Coronary artery (tissue), 2 donors: ENCODE results near the gene FBXO44.

ENCODE experiments used
- DNase-seq: peaks from one replicate; pipeline ENCODE4 v3.0.0-alpha.2; 2017; ENCODE audit warnings: low spot score
- H3K27ac ChIP-seq, 2 donors: fragments of 200-600 bp; sonication (generic); one replicate each; pipeline ENCODE4 v1.5.1; 2016 to 2019
- H3K4me3 ChIP-seq: fragments of 200-600 bp; sonication (generic); 2 replicates; pipeline ENCODE4 v1.5.1; 2016; ENCODE audit warnings: mild to moderate bottlenecking, moderate library complexity
- CTCF ChIP-seq: fragments of 200-600 bp; sonication (generic); IDR thresholded peaks from one replicate; pipeline ENCODE4 v1.5.1; 2019; ENCODE audit warnings: antibody characterized with exemption

FBXO44 gene

DNA sequence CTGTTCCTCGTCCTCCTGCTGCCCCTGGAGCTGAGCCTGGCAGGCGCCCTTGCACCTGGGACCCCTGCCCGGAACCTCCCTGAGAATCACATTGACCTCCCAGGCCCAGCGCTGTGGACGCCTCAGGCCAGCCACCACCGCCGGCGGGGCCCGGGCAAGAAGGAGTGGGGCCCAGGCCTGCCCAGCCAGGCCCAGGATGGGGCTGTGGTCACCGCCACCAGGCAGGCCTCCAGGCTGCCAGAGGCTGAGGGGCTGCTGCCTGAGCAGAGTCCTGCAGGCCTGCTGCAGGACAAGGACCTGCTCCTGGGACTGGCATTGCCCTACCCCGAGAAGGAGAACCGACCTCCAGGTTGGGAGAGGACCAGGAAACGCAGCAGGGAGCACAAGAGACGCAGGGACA, 51.6 kb downstream of the FBXO44 start:
- Histone ChIP-seq H3K4me3 (no peak overlapping the region), H3K27ac (no peak overlapping the region)
- no peak for DNase-seq
- TF ChIP-seq CTCF = no peak

GRCh38 chr1:11707621-11708276, 53.1 kb downstream of the FBXO44 start:
- no peak for TF ChIP-seq CTCF
- no peak for DNase-seq
- Histone ChIP-seq H3K4me3 (no peak overlapping the region), H3K27ac (no peak overlapping the region)

DNA sequence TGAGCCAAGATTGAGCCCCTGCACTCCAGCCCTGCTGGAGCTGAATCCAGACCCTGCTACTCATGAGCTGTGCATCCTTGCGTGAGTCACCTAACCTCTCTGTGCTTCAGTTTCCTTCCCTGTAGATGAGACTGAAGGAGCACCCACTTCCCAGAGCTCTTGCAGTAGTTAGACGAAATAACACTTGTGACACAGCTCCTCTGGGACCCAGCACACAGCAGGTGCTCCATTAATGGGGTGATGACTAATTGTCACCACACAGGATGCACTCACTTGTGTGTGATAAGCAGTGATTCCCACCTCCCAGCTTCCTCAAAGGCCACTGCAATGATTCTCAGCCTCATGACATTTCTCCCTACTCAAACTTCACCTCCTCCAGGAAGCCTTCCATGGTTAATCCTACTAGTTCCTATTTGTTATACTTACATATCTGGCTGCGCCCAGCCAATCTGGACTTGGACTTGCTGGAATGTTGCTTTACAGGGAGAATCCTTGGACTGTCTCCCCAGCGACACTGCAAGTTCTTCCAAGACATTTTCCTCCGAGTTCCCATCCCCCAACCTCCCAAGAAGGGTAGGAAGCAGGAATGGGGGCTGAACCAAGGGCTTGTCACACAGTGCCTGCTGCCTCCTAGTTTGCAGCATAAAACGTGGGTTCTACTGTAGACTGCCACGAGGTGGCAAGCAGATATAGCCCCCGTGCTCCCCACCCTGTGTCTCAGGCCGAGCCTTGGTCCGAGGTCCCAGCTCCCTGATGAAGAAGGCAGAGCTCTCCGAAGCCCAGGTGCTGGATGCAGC, 54.1 kb downstream of the FBXO44 start:
- Histone ChIP-seq H3K27ac (no peak overlapping the region), H3K4me3 (no peak overlapping the region)
- no peak for TF ChIP-seq CTCF
- DNase-seq = no peak

GRCh38 chr1:11711490-11711889, 56.8 kb downstream of the FBXO44 start:
- TF ChIP-seq CTCF = no peak
- no peak overlapping the region for H3K27ac ChIP-seq
- DNase-seq = no peak
- no peak overlapping the region for H3K4me3 ChIP-seq

DNA sequence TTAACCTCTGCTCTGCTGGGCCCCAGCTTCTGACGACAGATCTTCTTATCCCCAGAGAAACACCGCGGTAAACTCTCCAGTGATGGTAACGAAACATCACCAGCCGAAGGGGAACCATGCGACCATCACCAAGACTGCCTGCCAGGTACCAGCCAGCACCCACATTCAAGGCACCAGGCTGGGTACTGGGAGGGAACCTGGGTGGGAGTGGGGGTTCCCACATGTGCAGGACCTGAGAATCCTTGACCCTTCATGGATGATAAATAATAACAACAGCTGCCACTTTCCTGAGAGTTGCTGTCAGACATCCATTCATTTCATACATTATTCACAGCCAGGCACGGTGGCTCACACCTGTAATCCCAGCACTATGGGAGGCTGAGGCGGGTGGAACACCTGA, 57.6 kb downstream of the FBXO44 start:
- Histone ChIP-seq H3K27ac (no peak overlapping the region), H3K4me3 (no peak overlapping the region)
- no peak for TF ChIP-seq CTCF
- DNase-seq = no peak
